H4 (cell line): ENCODE results near the gene ARID1A. TPM values are rescaled to one million over a fixed set of nuclear protein-coding genes. Genes with fewer than 3 reads are reported as not detected.
"Not testable (repeated sequence)": the region's sequence is repeated elsewhere in the genome, so short reads cannot be mapped to it uniquely, and the experiment has no call there.

Source experiments
- DNase-seq: peaks from one replicate; pipeline ENCODE4 v3.0.0-alpha.2; 2015; ENCODE audit warnings: low spot score
- total RNA-seq: library from RNA; depleted of rRNA; stranded (reverse); fragments of >200 nt; shearing (Covaris generic); gene quantifications from 2 replicates; pipeline ENCODE4 v1.2.3, GENCODE V29; 2014; rRNA removed

The ARID1A gene
- total RNA-seq, result 10.7 and 13.0 TPM in 2 replicates

GRCh38 chr1:26695356-26696118 lies at the start of gene ARID1A:
ARID1A (plus strand) TSS chr1:26696015; CDS start chr1:26696404, 389 bp downstream.
- DNase-seq, result peak; percentile 92

- DNase-seq, result no peak
Observed at GRCh38 chr1:26664802-26665201, 31.0 kb upstream of the ARID1A start.

GRCh38 chr1:26666855-26667254 lies 29.0 kb upstream of the ARID1A start:
- peak; percentile 9 for DNase-seq

GRCh38 chr1:26668106-26668786 lies 27.6 kb upstream of the ARID1A start:
- not testable (repeated sequence) for DNase-seq

- peak; percentile 82 for DNase-seq
Observed at GRCh38 chr1:26677306-26678115, 18.3 kb upstream of the ARID1A start.

- no peak for DNase-seq
Observed at GRCh38 chr1:26684763-26685508, 10.9 kb upstream of the ARID1A start.

GRCh38 chr1:26686795-26687194 lies 9.0 kb upstream of the ARID1A start:
- no peak for DNase-seq

GRCh38 chr1:26689504-26689903 lies 6.3 kb upstream of the ARID1A start:
- DNase-seq, result no peak

GRCh38 chr1:26690157-26690556 lies 5.7 kb upstream of the ARID1A start:
- no peak for DNase-seq

- peak; percentile 23 for DNase-seq
Observed at GRCh38 chr1:26690576-26691031, 5.2 kb upstream of the ARID1A start.

- peak; percentile 92 for DNase-seq
Observed at GRCh38 chr1:26692211-26692792, 3.5 kb upstream of the ARID1A start.

GRCh38 chr1:26692793-26693490 lies 2.9 kb upstream of the ARID1A start:
- peak; percentile 99 for DNase-seq

GRCh38 chr1:26693599-26694572 lies 1.9 kb upstream of the ARID1A start:
- DNase-seq, result no peak

GRCh38 chr1:26694638-26695355 lies 1.0 kb upstream of the ARID1A start:
- DNase-seq, result no peak

- DNase-seq, result no peak
Observed at GRCh38 chr1:26696119-26696653, 371 bp downstream of the ARID1A start.

- DNase-seq, result no peak
Observed at GRCh38 chr1:26696654-26697430, 1.0 kb downstream of the ARID1A start.

- no peak for DNase-seq
Observed at GRCh38 chr1:26697431-26697977, 1.7 kb downstream of the ARID1A start.
